Stimulated activated naive CD8-positive, alpha-beta T cell treated with anti-CD3 and anti-CD28 coated beads, Interleukin-15, amount 100 ng/mL, for 72 hours (primary cell): ENCODE measurements around the gene DPY19L1.
"Not testable (repeated sequence)": the region's sequence is repeated elsewhere in the genome, so short reads cannot be mapped to it uniquely, and the experiment has no call there.

ENCODE experiments used
- ATAC-seq: fragments of 150-1000 bp; cut with Tn5 transposase; 2 replicates; pipeline ENCODE4 v1.10.0; 2021; ENCODE audit warnings: mild to moderate bottlenecking, moderate library complexity
- DNase-seq, 2 donors: peaks; one replicate each; pipeline ENCODE4 v3.0.0; 2021 to 2022
- H3K27ac Mint-ChIP-seq, 2 donors: one replicate each; pipeline ENCODE4 v1.8.0; 2022; ENCODE audit warnings: mild to moderate bottlenecking in 2 of 2, mixed read lengths in 2 of 2, moderate library complexity in 2 of 2
- H3K27me3 Mint-ChIP-seq: one replicate; pipeline ENCODE4 v1.8.0; 2022; ENCODE audit warnings: mixed read lengths
- H3K4me1 Mint-ChIP-seq: one replicate; pipeline ENCODE4 v1.8.0; 2022; ENCODE audit warnings: mild to moderate bottlenecking, mixed read lengths
- H3K4me3 Mint-ChIP-seq, 2 donors: one replicate each; pipeline ENCODE4 v1.8.0; 2022; ENCODE audit warnings: mild to moderate bottlenecking in 2 of 2, mixed read lengths in 2 of 2, moderate library complexity in 1 of 2
- H3K9me3 Mint-ChIP-seq, 2 donors: one replicate each; pipeline ENCODE4 v1.8.0; 2022; ENCODE audit warnings: mixed read lengths in 2 of 2

Gene DPY19L1

GRCh38 chr7:34878944-34879735, 158.1 kb downstream of the DPY19L1 start:
- ATAC-seq, result not testable (repeated sequence)

More at GRCh38 chr7:34878944-34879735, 158.1 kb downstream of the DPY19L1 start:
- not testable (repeated sequence) for DNase-seq, H3K4me1 Mint-ChIP-seq, H3K27ac Mint-ChIP-seq, H3K4me3 Mint-ChIP-seq, H3K27me3 Mint-ChIP-seq
- H3K9me3 Mint-ChIP-seq, result peaks cover 17 to 18% of the 10 kb centered on the region in 2 donors
